Upper lobe of left lung (tissue), 4 donors: ENCODE measurements around the gene MUC5B.

Source experiments
- CTCF ChIP-seq, 6 experiments: fragments of 450-650 bp in 4 of 6; fragments of 200-600 bp in 2 of 6; sonication (generic) in 2 of 6; IDR thresholded peaks; one replicate each; pipeline ENCODE4 v1.5.1; 2016 to 2019; ENCODE audit warnings: antibody characterized with exemption in 6 of 6
- EP300 ChIP-seq, 4 donors: sonication (generic); formaldehyde crosslinking; IDR thresholded peaks; one replicate each; pipeline ENCODE4 v1.5.1; 2017; ENCODE audit warnings: antibody characterized with exemption in 4 of 4, control low read depth in 2 of 4
- POLR2A ChIP-seq, 4 donors: fragments of 450-650 bp; IDR thresholded peaks; one replicate each; pipeline ENCODE4 v1.5.1; 2016 to 2017; ENCODE audit warnings: antibody characterized with exemption in 4 of 4, mild to moderate bottlenecking in 2 of 4
- POLR2AphosphoS5 ChIP-seq, 2 donors: sonication (generic); formaldehyde crosslinking; IDR thresholded peaks; one replicate each; pipeline ENCODE4 v1.5.1; 2017; ENCODE audit warnings: antibody characterized with exemption in 2 of 2

GRCh38 chr11:1181853-1182535 is 40.9 kb upstream of the MUC5B start:
- TF ChIP-seq CTCF (IDR thresholded peaks at IDR 0.05) = no peak
- no peak for TF ChIP-seq POLR2AphosphoS5 (IDR thresholded peaks at IDR 0.05)
- no peak for TF ChIP-seq POLR2A (IDR thresholded peaks at IDR 0.05)
- TF ChIP-seq EP300 (IDR thresholded peaks at IDR 0.05) = no peak
